Activated naive CD8-positive, alpha-beta T cell treated with anti-CD3 and anti-CD28 coated beads for 36 hours (primary cell): ENCODE results near the gene ANKFN1. TPM values are rescaled to one million over a fixed set of nuclear protein-coding genes. Genes with fewer than 3 reads are reported as not detected.

ENCODE experiments used
- DNase-seq: peaks from one replicate; pipeline ENCODE4 v3.0.0; 2021
- H3K27ac Mint-ChIP-seq: one replicate; pipeline ENCODE4 v1.8.0; 2022; ENCODE audit warnings: mild to moderate bottlenecking, moderate library complexity, mixed read lengths
- H3K27me3 Mint-ChIP-seq: one replicate; pipeline ENCODE4 v1.8.0; 2022; ENCODE audit warnings: mild to moderate bottlenecking, mixed read lengths
- H3K36me3 Mint-ChIP-seq: one replicate; pipeline ENCODE4 v1.8.0; 2021; ENCODE audit warnings: mild to moderate bottlenecking, mixed read lengths
- H3K4me1 Mint-ChIP-seq: one replicate; pipeline ENCODE4 v1.8.0; 2021; ENCODE audit warnings: mixed read lengths
- H3K4me3 Mint-ChIP-seq: one replicate; pipeline ENCODE4 v1.8.0; 2022; ENCODE audit warnings: mild to moderate bottlenecking, moderate library complexity, mixed read lengths
- H3K9me3 Mint-ChIP-seq: one replicate; pipeline ENCODE4 v1.8.0; 2022; ENCODE audit warnings: mixed read lengths
- total RNA-seq, 2 experiments: library from RNA; stranded (reverse); gene quantifications; one replicate each; pipeline ENCODE4 v1.2.3, GENCODE V29; 2021

Gene ANKFN1
- total RNA-seq, 2 experiments from 2014 or later = not detected

DNA sequence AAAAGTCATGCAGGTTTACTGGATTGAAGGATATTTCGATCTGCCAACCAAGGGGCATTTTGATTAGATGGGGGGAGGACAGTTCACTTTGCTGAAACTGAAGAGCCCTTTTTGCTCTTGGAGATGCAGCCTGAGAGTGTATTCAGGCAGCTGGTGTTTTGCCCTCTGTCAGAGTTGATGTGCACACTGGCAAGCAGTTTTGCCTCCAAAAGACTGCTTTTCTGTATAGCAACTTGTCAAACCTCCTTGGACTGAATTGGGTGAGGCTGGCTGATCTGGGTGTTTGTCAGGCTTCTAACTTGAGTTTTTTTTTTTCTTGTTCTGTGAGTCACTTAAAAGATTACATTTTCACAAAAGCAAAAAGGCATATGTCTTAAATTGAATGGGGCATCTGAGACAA lies 22.6 kb upstream of the ANKFN1 start:
- H3K9me3 Mint-ChIP-seq = no peaks in the 10 kb centered on the region
- no peak overlapping the region for H3K4me3 Mint-ChIP-seq
- H3K36me3 Mint-ChIP-seq = no peaks in the 10 kb centered on the region
- peaks cover 5% of the 10 kb centered on the region for H3K27me3 Mint-ChIP-seq
- H3K27ac Mint-ChIP-seq = no peak overlapping the region
- DNase-seq = no peak
- H3K4me1 Mint-ChIP-seq = no peaks in the 10 kb centered on the region

DNA sequence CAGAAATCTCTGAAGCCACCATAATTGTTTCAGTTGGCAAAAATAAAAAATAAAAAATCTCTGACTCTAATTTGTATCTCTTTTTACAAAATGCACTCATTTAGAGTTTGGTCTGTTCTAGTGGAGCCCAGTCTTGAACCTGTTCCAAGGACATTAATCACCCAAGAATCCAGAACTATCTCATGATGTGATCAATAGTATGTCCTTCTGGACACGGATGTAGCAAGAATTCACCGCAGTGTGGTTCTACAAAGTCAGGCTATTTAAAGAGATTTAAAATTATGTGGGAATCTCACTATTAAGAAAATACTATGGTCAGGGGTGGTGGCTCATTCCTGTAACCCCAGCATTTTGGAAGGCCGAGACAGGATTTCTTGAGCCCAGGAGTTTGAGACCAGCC lies 21.8 kb upstream of the ANKFN1 start:
- no peak for DNase-seq
- peaks cover 5% of the 10 kb centered on the region for H3K27me3 Mint-ChIP-seq
- H3K36me3 Mint-ChIP-seq = no peaks in the 10 kb centered on the region
- H3K9me3 Mint-ChIP-seq = no peaks in the 10 kb centered on the region
- no peak overlapping the region for H3K4me3 Mint-ChIP-seq
- no peak overlapping the region for H3K27ac Mint-ChIP-seq
- H3K4me1 Mint-ChIP-seq = no peaks in the 10 kb centered on the region

- no peaks in the 10 kb centered on the region for H3K9me3 Mint-ChIP-seq
- no peaks in the 10 kb centered on the region for H3K4me1 Mint-ChIP-seq
- H3K4me3 Mint-ChIP-seq = no peak overlapping the region
- no peaks in the 10 kb centered on the region for H3K36me3 Mint-ChIP-seq
- H3K27ac Mint-ChIP-seq = no peak overlapping the region
- H3K27me3 Mint-ChIP-seq = no peaks in the 10 kb centered on the region
- no peak for DNase-seq
These were observed 17.0 kb upstream of the ANKFN1 start for GRCh38 chr17:56136301-56136700.

- Mint-ChIP-seq H3K4me3 (no peak overlapping the region), H3K4me1 (no peaks in the 10 kb centered on the region), H3K27ac (no peak overlapping the region), H3K9me3 (no peaks in the 10 kb centered on the region), H3K27me3 (peaks cover 3% of the 10 kb centered on the region), H3K36me3 (no peaks in the 10 kb centered on the region)
- DNase-seq = no peak
These were observed 12.0 kb upstream of the ANKFN1 start for GRCh38 chr17:56141046-56141839.

GRCh38 chr17:56142325-56142724 lies 10.9 kb upstream of the ANKFN1 start:
- DNase-seq = no peak
- Mint-ChIP-seq H3K4me1 (no peaks in the 10 kb centered on the region), H3K27ac (no peak overlapping the region), H3K4me3 (no peak overlapping the region), H3K36me3 (no peaks in the 10 kb centered on the region), H3K9me3 (no peaks in the 10 kb centered on the region), H3K27me3 (peaks cover 3% of the 10 kb centered on the region)

- Mint-ChIP-seq H3K36me3 (no peaks in the 10 kb centered on the region), H3K27me3 (peaks cover 3% of the 10 kb centered on the region), H3K27ac (no peak overlapping the region), H3K4me3 (no peak overlapping the region), H3K9me3 (no peaks in the 10 kb centered on the region), H3K4me1 (no peaks in the 10 kb centered on the region)
- no peak for DNase-seq
These were observed 10.5 kb upstream of the ANKFN1 start for GRCh38 chr17:56142781-56143180.

GRCh38 chr17:56144223-56144622 lies 9.1 kb upstream of the ANKFN1 start:
- Mint-ChIP-seq H3K9me3 (no peaks in the 10 kb centered on the region), H3K4me3 (no peak overlapping the region), H3K27ac (no peak overlapping the region), H3K27me3 (peaks cover 5% of the 10 kb centered on the region), H3K36me3 (no peaks in the 10 kb centered on the region), H3K4me1 (no peaks in the 10 kb centered on the region)
- no peak for DNase-seq

- Mint-ChIP-seq H3K4me1 (no peaks in the 10 kb centered on the region), H3K9me3 (no peaks in the 10 kb centered on the region), H3K27ac (no peak overlapping the region), H3K4me3 (no peak overlapping the region), H3K36me3 (no peaks in the 10 kb centered on the region), H3K27me3 (peaks cover 6% of the 10 kb centered on the region)
- DNase-seq = no peak
These were observed 6.7 kb upstream of the ANKFN1 start for GRCh38 chr17:56146534-56146933.

DNA sequence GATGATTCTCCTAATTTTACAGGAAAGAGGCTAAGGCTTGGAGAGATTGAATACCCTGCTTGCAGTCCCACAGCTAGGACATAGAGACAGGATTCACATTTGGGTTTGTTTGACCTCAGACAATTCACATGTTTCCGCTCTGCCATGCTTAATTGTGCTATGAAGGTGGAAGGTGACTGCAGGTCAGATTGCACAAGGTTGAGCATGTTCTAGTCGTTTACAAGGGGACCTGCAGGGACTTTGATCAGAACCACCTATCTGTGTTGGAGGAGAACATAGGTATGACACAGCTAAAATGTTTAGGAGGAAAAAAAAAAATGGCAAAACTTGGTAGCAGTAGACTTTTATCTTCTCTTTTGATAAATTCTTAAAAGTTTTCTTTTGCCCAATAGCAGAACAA lies 4.9 kb upstream of the ANKFN1 start:
- no peaks in the 10 kb centered on the region for H3K9me3 Mint-ChIP-seq
- H3K36me3 Mint-ChIP-seq = no peaks in the 10 kb centered on the region
- DNase-seq = no peak
- no peak overlapping the region for H3K4me3 Mint-ChIP-seq
- no peaks in the 10 kb centered on the region for H3K4me1 Mint-ChIP-seq
- H3K27ac Mint-ChIP-seq = no peak overlapping the region
- H3K27me3 Mint-ChIP-seq = peaks cover 6% of the 10 kb centered on the region

DNA sequence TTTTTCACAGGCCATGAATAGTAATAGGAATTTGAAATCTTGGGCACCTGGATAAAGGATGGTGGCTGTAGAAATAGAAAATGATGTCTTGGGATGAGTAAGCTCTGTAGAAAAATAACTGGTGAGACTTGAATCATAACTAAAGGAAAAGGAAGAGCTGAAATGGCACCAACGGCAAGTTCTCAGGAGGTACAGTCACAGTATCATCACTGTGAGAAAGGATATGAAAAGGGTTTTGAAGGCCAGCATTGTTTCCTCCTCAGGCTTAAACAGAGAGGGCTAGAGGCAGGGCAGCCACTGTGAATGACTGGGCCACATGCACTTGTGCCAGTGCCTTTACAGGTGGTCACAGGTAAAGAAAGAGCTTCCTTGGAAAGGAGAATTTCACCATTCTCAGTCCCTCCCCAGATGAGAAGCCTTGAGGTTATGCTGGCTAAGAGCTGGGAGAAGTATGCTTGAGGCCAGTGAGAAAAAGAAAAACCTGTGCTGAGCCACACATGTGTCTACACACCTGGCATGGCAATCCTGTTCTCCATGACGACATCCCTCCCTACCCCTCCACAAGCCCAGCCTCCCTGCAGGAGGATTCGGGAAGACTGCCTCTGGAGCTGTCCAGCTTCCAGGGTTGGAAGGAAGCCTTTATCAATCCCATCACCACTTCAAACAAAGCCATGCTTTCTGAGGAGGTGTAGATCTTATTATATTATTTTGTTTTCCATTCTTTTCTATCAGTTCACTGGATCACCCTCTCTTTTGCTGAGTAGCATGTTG lies 3.8 kb upstream of the ANKFN1 start:
- Mint-ChIP-seq H3K9me3 (no peaks in the 10 kb centered on the region), H3K27ac (no peak overlapping the region), H3K4me3 (no peak overlapping the region), H3K4me1 (no peaks in the 10 kb centered on the region), H3K27me3 (peaks cover 6% of the 10 kb centered on the region), H3K36me3 (no peaks in the 10 kb centered on the region)
- no peak for DNase-seq

GRCh38 chr17:56150649-56151048 lies 2.6 kb upstream of the ANKFN1 start:
- Mint-ChIP-seq H3K4me3 (no peak overlapping the region), H3K27me3 (peaks cover 4% of the 10 kb centered on the region), H3K36me3 (no peaks in the 10 kb centered on the region), H3K4me1 (no peaks in the 10 kb centered on the region), H3K9me3 (no peaks in the 10 kb centered on the region), H3K27ac (no peak overlapping the region)
- no peak for DNase-seq

DNA sequence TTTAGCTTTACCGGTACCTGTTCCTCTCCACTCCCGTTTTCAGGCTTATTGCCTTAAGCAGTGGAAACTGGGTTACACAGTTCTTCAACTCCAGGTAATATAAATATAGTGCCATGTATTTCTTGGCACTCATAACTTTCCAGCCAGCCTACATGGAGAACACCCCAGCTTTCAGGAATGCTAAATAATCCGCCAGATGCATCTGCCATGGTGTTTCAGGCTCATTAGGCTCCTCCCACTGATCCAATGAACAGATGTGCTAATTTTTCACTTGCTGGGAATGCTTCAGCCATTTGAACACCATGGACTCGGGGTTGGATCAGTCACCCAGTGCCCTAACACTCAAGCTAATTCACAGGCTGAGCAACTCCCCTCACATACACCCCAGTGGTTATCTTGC lies 4.6 kb downstream of the ANKFN1 start:
- H3K4me3 Mint-ChIP-seq = no peak overlapping the region
- no peaks in the 10 kb centered on the region for H3K4me1 Mint-ChIP-seq
- H3K9me3 Mint-ChIP-seq = no peaks in the 10 kb centered on the region
- no peak for DNase-seq
- H3K27me3 Mint-ChIP-seq = no peaks in the 10 kb centered on the region
- no peaks in the 10 kb centered on the region for H3K36me3 Mint-ChIP-seq
- H3K27ac Mint-ChIP-seq = no peak overlapping the region

DNA sequence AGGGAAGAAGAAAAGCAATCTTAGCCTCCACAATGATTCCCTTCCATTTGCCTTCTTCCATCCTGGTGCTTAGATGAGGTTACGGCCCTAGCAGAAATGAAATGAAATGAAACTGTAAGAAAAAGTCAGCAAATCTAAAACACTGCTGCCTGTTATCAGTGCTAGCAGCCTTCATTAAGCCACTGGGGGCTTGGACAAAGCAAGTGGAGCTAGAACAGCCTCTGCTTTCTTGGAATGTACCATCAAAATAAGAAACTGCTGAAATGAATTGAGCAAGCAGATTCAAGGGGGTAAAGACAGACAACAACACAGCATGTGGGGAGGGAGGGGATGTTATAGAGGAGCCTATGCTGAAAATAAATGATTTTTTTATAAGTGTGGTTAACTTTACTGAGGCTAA lies 5.1 kb downstream of the ANKFN1 start:
- Mint-ChIP-seq H3K4me3 (no peak overlapping the region), H3K27ac (no peak overlapping the region), H3K27me3 (no peaks in the 10 kb centered on the region), H3K9me3 (no peaks in the 10 kb centered on the region), H3K4me1 (no peaks in the 10 kb centered on the region), H3K36me3 (no peaks in the 10 kb centered on the region)
- DNase-seq = no peak

GRCh38 chr17:56158915-56159825 lies 5.9 kb downstream of the ANKFN1 start:
- no peak for DNase-seq
- H3K27ac Mint-ChIP-seq = no peak overlapping the region
- no peaks in the 10 kb centered on the region for H3K36me3 Mint-ChIP-seq
- H3K4me1 Mint-ChIP-seq = no peaks in the 10 kb centered on the region
- no peak overlapping the region for H3K4me3 Mint-ChIP-seq
- H3K9me3 Mint-ChIP-seq = no peaks in the 10 kb centered on the region
- H3K27me3 Mint-ChIP-seq = no peaks in the 10 kb centered on the region

DNA sequence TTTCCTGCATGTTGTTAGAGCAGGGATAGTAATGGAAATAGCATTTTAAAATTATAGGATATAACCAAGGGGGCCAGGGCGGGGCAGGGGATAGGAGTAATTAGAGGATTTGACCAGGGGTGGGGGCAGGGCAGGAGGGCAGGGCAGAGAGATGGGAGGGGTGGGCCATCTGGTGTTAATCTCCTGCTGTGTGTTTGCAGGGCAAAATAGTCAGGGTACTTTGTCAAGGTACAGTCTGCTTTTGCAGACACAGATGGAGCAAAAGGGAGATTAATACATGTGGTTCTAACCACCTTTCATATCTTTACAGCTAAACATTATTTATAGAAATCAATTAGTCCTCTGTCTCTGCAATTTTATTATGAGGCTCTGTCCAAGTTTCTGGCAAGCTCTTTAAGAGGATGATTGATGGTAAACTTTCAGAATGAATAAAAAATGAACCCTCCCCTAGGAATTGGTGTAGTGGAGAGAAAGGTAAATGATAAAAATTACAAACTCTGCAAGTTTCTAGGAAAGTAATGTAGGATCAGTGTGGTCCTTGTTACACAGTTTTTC lies 6.6 kb downstream of the ANKFN1 start:
- DNase-seq = no peak
- Mint-ChIP-seq H3K27me3 (no peaks in the 10 kb centered on the region), H3K9me3 (no peaks in the 10 kb centered on the region), H3K27ac (no peak overlapping the region), H3K36me3 (no peaks in the 10 kb centered on the region), H3K4me3 (no peak overlapping the region), H3K4me1 (no peaks in the 10 kb centered on the region)
